HepG2 (cell line): ENCODE data around the gene DOCK4.

ENCODE experiments used
- ATF3 ChIP-seq: sonication (generic); formaldehyde crosslinking; IDR thresholded peaks from 2 replicates; pipeline ENCODE4 v1.4.0; 2020; ENCODE audit warnings: missing genetic modification reagents
- CTCF ChIP-seq: sonication (generic); formaldehyde crosslinking; IDR thresholded peaks from 2 replicates; pipeline ENCODE4 v1.5.0; 2020; ENCODE audit warnings: mild to moderate bottlenecking, missing genetic modification reagents, moderate library complexity
- ETV5 ChIP-seq: IDR thresholded peaks from 2 replicates; pipeline ENCODE4 v1.6.1; 2018; ENCODE audit warnings: missing biosample characterization, missing genetic modification reagents, inconsistent platforms, borderline replicate concordance
- IRX3 ChIP-seq: sonication (generic); formaldehyde crosslinking; IDR thresholded peaks from 2 replicates; pipeline ENCODE4 v1.8.1; 2023; ENCODE audit warnings: mild to moderate bottlenecking, low read depth, missing genetic modification reagents, borderline replicate concordance
- SP2 ChIP-seq: sonication (generic); formaldehyde crosslinking; IDR thresholded peaks from 2 replicates; pipeline ENCODE4 v1.5.1; 2020; ENCODE audit warnings: mild to moderate bottlenecking, missing genetic modification reagents
- ZBTB1 ChIP-seq: sonication (generic); formaldehyde crosslinking; IDR thresholded peaks from 2 replicates; pipeline ENCODE4 v1.4.0; 2020; ENCODE audit warnings: missing genetic modification reagents, borderline replicate concordance

- no peak for TF ChIP-seq ATF3 (CRISPR knock-in tag)
- no peak for TF ChIP-seq ETV5 (CRISPR knock-in tag)
- TF ChIP-seq ZBTB1 (CRISPR knock-in tag), result no peak
- TF ChIP-seq SP2 (CRISPR knock-in tag), result no peak
- TF ChIP-seq IRX3, result no peak
- TF ChIP-seq CTCF, result no peak
Observed at GRCh38 chr7:112059675-112060074, 146.5 kb downstream of the DOCK4 start.
